Mesodermal cell (in vitro differentiated cells): Measurements from ENCODE around the gene SCO1. TPM values are rescaled to one million over a fixed set of nuclear protein-coding genes. Genes with fewer than 3 reads are reported as not detected.

Experiments used
- H3K27ac ChIP-seq: 2 replicates; pipeline ENCODE4 v1.7.0; 2013; ENCODE audit warnings: mild to moderate bottlenecking, low read depth, low read length, moderate library complexity; ENCODE audit not compliant: severe bottlenecking
- H3K36me3 ChIP-seq: 2 replicates; pipeline ENCODE4 v1.7.1; 2013; ENCODE audit warnings: mild to moderate bottlenecking, low read length, moderate library complexity; ENCODE audit not compliant: control insufficient read depth, insufficient read depth
- H3K4me1 ChIP-seq: one replicate; pipeline ENCODE4 v1.7.1; 2013; ENCODE audit warnings: mild to moderate bottlenecking, low read length; ENCODE audit not compliant: insufficient read depth, control insufficient read depth, poor library complexity, severe bottlenecking
- H3K4me3 ChIP-seq: 2 replicates; pipeline ENCODE4 v1.7.0; 2013; ENCODE audit warnings: low read length, control low read depth, mild to moderate bottlenecking; ENCODE audit not compliant: insufficient read depth, poor library complexity, severe bottlenecking; ENCODE audit errors: extremely low read depth
- H3K9me3 ChIP-seq: 2 replicates; pipeline ENCODE4 v1.7.1; 2013; ENCODE audit warnings: mild to moderate bottlenecking, low read length, moderate library complexity; ENCODE audit not compliant: control insufficient read depth
- WGBS, 2 experiments: methylation state at CpG; one replicate each; pipeline ENCODE4 v1.1.5; 2013; ENCODE audit warnings: missing lambda C conversion rate in 2 of 2; ENCODE audit not compliant: insufficient coverage in 2 of 2; 5-methylcytosine and 5-hydroxymethylcytosine counted together
- polyA plus RNA-seq, 2 experiments: library from polyadenylated mRNA; stranded (reverse); fragments of 50-300 nt; gene quantifications; one replicate each; pipeline ENCODE4 v1.2.3, GENCODE V29; 2013

SCO1 gene
- 22.0 TPM for polyA plus RNA-seq (2013, experiment 1 of 2)
- polyA plus RNA-seq (2013, experiment 2 of 2) = 23.1 TPM

DNA sequence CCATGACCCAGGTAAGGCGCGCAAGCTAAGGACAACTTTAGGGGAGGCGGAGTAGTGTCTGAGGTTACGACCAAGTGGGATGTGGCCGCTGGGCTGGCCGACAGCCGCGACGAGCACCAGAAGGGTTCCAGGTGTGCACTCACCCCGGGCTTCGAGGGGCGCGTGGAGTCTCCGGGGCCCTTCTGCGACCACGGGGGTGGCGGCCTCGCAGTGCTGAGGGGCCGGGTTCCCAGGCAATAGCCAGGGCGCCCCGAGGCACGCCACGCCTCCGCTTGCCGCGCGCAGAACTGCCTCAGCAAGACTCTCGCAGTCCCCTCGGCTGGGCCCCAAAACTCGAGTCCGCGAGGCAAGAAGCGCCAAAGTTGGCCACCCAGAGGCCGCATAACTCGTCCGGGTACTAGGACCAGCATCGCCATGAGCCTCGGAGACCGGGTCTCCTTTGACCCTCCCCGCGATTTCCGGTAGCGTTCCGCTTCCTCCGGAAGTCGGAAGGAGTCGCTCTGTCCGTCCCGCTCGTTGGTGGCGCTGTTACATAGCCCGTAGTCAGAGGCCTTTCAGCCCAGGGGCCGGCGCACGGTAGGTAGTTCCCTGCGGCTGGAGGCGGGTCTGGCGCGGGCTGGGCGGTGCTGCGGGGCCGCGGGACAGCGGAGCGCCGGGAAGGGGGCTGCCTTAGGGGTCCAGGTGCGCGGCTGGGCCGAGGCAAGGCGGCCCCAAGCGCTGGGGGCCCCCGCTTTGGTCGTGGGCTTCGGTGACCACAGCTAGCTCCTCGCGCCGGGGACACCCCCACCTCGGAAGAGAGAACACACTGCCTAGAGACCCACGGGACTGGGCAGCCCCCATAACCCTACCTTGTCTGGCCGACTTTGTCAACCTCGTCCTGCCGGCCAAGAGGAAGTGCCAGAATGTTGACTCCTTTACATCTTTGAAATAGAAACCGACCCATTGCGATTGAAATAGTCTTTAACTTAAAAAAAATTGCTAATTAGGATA lies at the start of gene SCO1, which contains the start of gene ADPRM:
SCO1 (minus strand) TSS at position 442 of the 990 bp plus-strand sequence; CDS start at position 416, 26 bp downstream.
ADPRM (plus strand) TSS at position 503 of the 990 bp plus-strand sequence. CDS start 7,333 bp downstream, outside the sequence.
- Histone ChIP-seq H3K27ac (peak within 1 kb of the TSS; percentile 94), H3K9me3 (no peaks in the 10 kb centered on the region), H3K36me3 (peaks cover 28% of the 10 kb centered on the region), H3K4me1 (peaks cover 9% of the 10 kb centered on the region), H3K4me3 (peak within 1 kb of the TSS; percentile 88)
- WGBS, 2 experiments = 0% methylated on average over 68 to 76 of the region's 84 CpGs

GRCh38 chr17:10745231-10745630 lies 47.9 kb upstream of the SCO1 start:
- Histone ChIP-seq H3K9me3 (no peaks in the 10 kb centered on the region), H3K27ac (no peak overlapping the region), H3K4me1 (peaks cover 5% of the 10 kb centered on the region), H3K36me3 (no peaks in the 10 kb centered on the region), H3K4me3 (no peak overlapping the region)
- WGBS, 2 experiments = 76 to 88% methylated on average over 1 to 3 of the region's 6 CpGs

- Histone ChIP-seq H3K4me3 (no peak overlapping the region), H3K27ac (no peak overlapping the region), H3K4me1 (peaks cover 5% of the 10 kb centered on the region), H3K36me3 (no peaks in the 10 kb centered on the region), H3K9me3 (no peaks in the 10 kb centered on the region)
- 73 to 88% methylated on average over 1 to 2 of the region's 7 CpGs for WGBS, 2 experiments
Observed at GRCh38 chr17:10744501-10745000, 47.2 kb upstream of the SCO1 start.

GRCh38 chr17:10743316-10744009 lies 46.1 kb upstream of the SCO1 start:
- no peak overlapping the region for H3K4me3 ChIP-seq
- WGBS, 2 experiments = 80% methylated on average over 1 of the region's 8 CpGs; no CpG with 5 or more reads in 1 of the 2 experiments
- peaks cover 5% of the 10 kb centered on the region for H3K4me1 ChIP-seq
- no peaks in the 10 kb centered on the region for H3K9me3 ChIP-seq
- H3K27ac ChIP-seq = no peak overlapping the region
- H3K36me3 ChIP-seq = no peaks in the 10 kb centered on the region

DNA sequence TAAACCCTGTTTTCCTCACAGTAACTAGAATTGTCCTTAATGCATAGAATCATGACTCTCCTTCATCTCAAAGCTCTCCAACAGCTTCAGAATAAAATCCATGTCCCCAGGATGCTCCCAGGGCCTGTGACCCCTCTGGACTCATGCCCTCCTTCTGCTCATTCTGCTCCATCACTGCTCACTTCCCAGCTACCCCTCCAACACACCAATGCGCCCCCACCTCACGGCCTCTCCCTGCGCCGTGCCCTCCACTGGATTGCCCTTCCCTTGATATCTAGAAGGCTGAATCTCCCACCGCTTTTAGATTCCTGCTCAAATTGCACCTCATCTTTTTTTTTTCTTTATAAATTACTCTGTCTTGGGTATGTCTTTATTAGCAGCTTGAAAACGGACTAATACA lies 45.1 kb upstream of the SCO1 start:
- WGBS, 2 experiments = 97 to 100% methylated on average over 1 to 4 of the region's 6 CpGs
- no peak overlapping the region for H3K4me3 ChIP-seq
- no peaks in the 10 kb centered on the region for H3K36me3 ChIP-seq
- no peak overlapping the region for H3K27ac ChIP-seq
- H3K4me1 ChIP-seq = peaks cover 5% of the 10 kb centered on the region
- H3K9me3 ChIP-seq = no peaks in the 10 kb centered on the region

GRCh38 chr17:10741416-10742135 lies 44.2 kb upstream of the SCO1 start:
- Histone ChIP-seq H3K9me3 (no peaks in the 10 kb centered on the region), H3K4me1 (peaks cover 5% of the 10 kb centered on the region), H3K36me3 (no peaks in the 10 kb centered on the region), H3K4me3 (no peak overlapping the region), H3K27ac (no peak overlapping the region)
- 94 to 97% methylated on average over 8 to 9 of the region's 10 CpGs for WGBS, 2 experiments

GRCh38 chr17:10739386-10739785 lies 42.1 kb upstream of the SCO1 start:
- Histone ChIP-seq H3K4me1 (peaks cover 4% of the 10 kb centered on the region), H3K36me3 (no peaks in the 10 kb centered on the region), H3K4me3 (no peak overlapping the region), H3K27ac (no peak overlapping the region), H3K9me3 (no peaks in the 10 kb centered on the region)
- 85 to 86% methylated on average over 4 of the region's 5 CpGs for WGBS, 2 experiments

GRCh38 chr17:10738521-10739258 lies 41.4 kb upstream of the SCO1 start:
- no peak overlapping the region for H3K27ac ChIP-seq
- WGBS, 2 experiments = 65 to 77% methylated on average over 3 to 4 of the region's 5 CpGs
- no peaks in the 10 kb centered on the region for H3K36me3 ChIP-seq
- H3K4me1 ChIP-seq = no peaks in the 10 kb centered on the region
- no peaks in the 10 kb centered on the region for H3K9me3 ChIP-seq
- H3K4me3 ChIP-seq = no peak overlapping the region

DNA sequence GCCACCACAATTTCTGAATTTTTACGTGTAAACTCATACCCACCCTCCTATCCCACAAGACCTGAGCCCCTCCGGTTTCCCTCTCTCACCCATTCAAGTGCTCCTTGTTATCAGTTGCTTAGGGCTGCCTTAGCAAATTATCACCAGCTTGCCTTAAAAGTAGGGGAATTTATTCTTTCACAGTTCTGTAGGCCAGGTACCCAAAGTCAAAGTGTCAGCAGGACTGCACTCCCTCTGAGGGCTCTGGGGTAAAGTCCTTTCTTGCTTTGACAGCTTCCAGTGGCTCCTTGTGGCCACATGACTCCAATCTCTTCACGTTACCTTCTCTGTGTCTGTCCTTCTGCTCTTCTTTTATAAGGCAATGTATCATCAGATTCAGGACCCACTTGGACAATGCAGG lies 40.4 kb upstream of the SCO1 start:
- Histone ChIP-seq H3K4me1 (no peaks in the 10 kb centered on the region), H3K36me3 (no peaks in the 10 kb centered on the region), H3K9me3 (no peaks in the 10 kb centered on the region), H3K27ac (no peak overlapping the region), H3K4me3 (no peak overlapping the region)
- 89 to 92% methylated on average over 2 to 3 of the region's 3 CpGs for WGBS, 2 experiments
